Small intestine (tissue), 7 donors: Measurements from ENCODE around the gene LIMK1. TPM values are rescaled to one million over a fixed set of nuclear protein-coding genes. Genes with fewer than 3 reads are reported as not detected.

ENCODE experiments used
- DNase-seq, 2 donors: peaks; one replicate each; pipeline versions ENCODE4 v3.0.0 to v3.0.0-alpha.2; 2013
- FAIRE-seq: peaks from 2 replicates; lab custom pipeline; 2012; peaks lifted over from hg19 to GRCh38; lab: Jason Lieb, UNC
- H3K27ac ChIP-seq, 3 donors: one replicate each; pipeline ENCODE4 v1.5.1; 2013; ENCODE audit warnings: low read length in 2 of 3, mild to moderate bottlenecking in 2 of 3, control low read depth in 1 of 3, inconsistent platforms in 1 of 3, low read depth in 1 of 3, moderate library complexity in 1 of 3
- H3K27me3 ChIP-seq, 3 donors: one replicate each; pipeline ENCODE4 v1.6.1; 2013; ENCODE audit warnings: low read length in 3 of 3, inconsistent platforms in 1 of 3; ENCODE audit not compliant: control insufficient read depth in 3 of 3, insufficient read depth in 3 of 3
- H3K36me3 ChIP-seq, 3 donors: one replicate each; pipeline ENCODE4 v1.6.1; 2013; ENCODE audit warnings: low read length in 3 of 3, inconsistent platforms in 1 of 3, low read depth in 1 of 3, mild to moderate bottlenecking in 1 of 3, moderate library complexity in 1 of 3; ENCODE audit not compliant: control insufficient read depth in 3 of 3, insufficient read depth in 2 of 3
- H3K4me1 ChIP-seq, 3 donors: one replicate each; pipeline ENCODE4 v1.6.1; 2013; ENCODE audit warnings: low read length in 2 of 3, inconsistent platforms in 1 of 3, low read depth in 1 of 3, mild to moderate bottlenecking in 1 of 3, moderate library complexity in 1 of 3; ENCODE audit not compliant: control insufficient read depth in 3 of 3, insufficient read depth in 2 of 3
- H3K4me3 ChIP-seq, 3 donors: one replicate each; pipeline ENCODE4 v1.5.1; 2013; ENCODE audit warnings: low read length in 3 of 3, control low read depth in 1 of 3, inconsistent platforms in 1 of 3, low read depth in 1 of 3, mild to moderate bottlenecking in 1 of 3, moderate library complexity in 1 of 3
- H3K9me3 ChIP-seq, 2 donors: one replicate each; pipeline ENCODE4 v1.6.1; 2013; ENCODE audit warnings: low read depth in 1 of 2, low read length in 1 of 2; ENCODE audit not compliant: control insufficient read depth in 2 of 2, insufficient read depth in 1 of 2
- WGBS, 3 donors: extraction: QIAGEN DNeasy Blood & Tissue Kit; methylation state at CpG; one replicate each; pipeline ENCODE4 v1.1.7; 2013; 5-methylcytosine and 5-hydroxymethylcytosine counted together
- polyA plus RNA-seq, 4 donors: library from polyadenylated mRNA; stranded (reverse) in 3 of 4; unstranded in 1 of 4; fragments of 200-250 nt in 3 of 4; fragments of 120-200 nt in 1 of 4; gene quantifications; one replicate each; pipeline versions ENCODE4 v1.2.1 to v1.2.3, GENCODE V29; 2013
- donor health status: healthy with polysubstance abuse.
- donor health status: control.
- donor health status: control.
- donor health status: Bipolar disorder and iron deficiency.
- donor health status: healthy.

LIMK1 gene
- polyA plus RNA-seq, 4 donors: 2.0 to 8.7 (median 7.0) TPM

- Histone ChIP-seq H3K36me3 (peaks cover 0 to 32% (median 3%) of the 10 kb centered on the region in 3 donors), H3K9me3 (peaks cover 0 to 6% of the 10 kb centered on the region in 2 donors), H3K4me3 (peak overlapping the region; percentile 14 to 43 (median 33)), H3K27me3 (no peaks in the 10 kb centered on the region), H3K4me1 (peaks cover 0 to 9% (median 0%) of the 10 kb centered on the region in 3 donors), H3K27ac (peak overlapping the region; percentile 48 to 85 (median 66))
- FAIRE-seq (no peak), DNase-seq (peak; percentile 43 to 51)
- 22 to 63% (median 44%) methylated on average over 31 to 32 of the region's 32 CpGs for WGBS, 3 donors
These were observed 10.9 kb downstream of the LIMK1 start for GRCh38 chr7:74094224-74095101.

- H3K36me3 ChIP-seq: peaks cover 0 to 34% (median 3%) of the 10 kb centered on the region in 3 donors
- H3K27me3 ChIP-seq: no peaks in the 10 kb centered on the region
- DNase-seq: no peak
- FAIRE-seq: no peak
- peaks cover 0 to 9% (median 0%) of the 10 kb centered on the region in 3 donors for H3K4me1 ChIP-seq
- peak overlapping the region in 2 of 3 donors; percentile 66 to 85 for H3K27ac ChIP-seq
- H3K9me3 ChIP-seq: peaks cover 0 to 6% of the 10 kb centered on the region in 2 donors
- peak overlapping the region in 2 of 3 donors; percentile 33 to 43 for H3K4me3 ChIP-seq
- WGBS, 3 donors: 95 to 96% (median 96%) methylated on average over 6 of the region's 6 CpGs
These were observed 11.5 kb downstream of the LIMK1 start for GRCh38 chr7:74095135-74095534.

- H3K4me3 ChIP-seq: no peak overlapping the region
- DNase-seq (no peak), FAIRE-seq (no peak)
- H3K27ac ChIP-seq: peak overlapping the region in 1 of 3 donors; percentile 37
- no peaks in the 10 kb centered on the region for H3K27me3 ChIP-seq
- H3K4me1 ChIP-seq: peaks cover 0 to 7% (median 0%) of the 10 kb centered on the region in 3 donors
- WGBS, 3 donors: 74 to 91% (median 88%) methylated on average over 11 of the region's 11 CpGs
- peaks cover 3 to 30% (median 4%) of the 10 kb centered on the region in 3 donors for H3K36me3 ChIP-seq
- H3K9me3 ChIP-seq: peaks cover 0 to 6% of the 10 kb centered on the region in 2 donors
These were observed 14.5 kb downstream of the LIMK1 start for GRCh38 chr7:74097937-74098614.

- DNase-seq (no peak), FAIRE-seq (no peak)
- no peaks in the 10 kb centered on the region for H3K27me3 ChIP-seq
- WGBS, 3 donors: 98 to 99% (median 98%) methylated on average over 17 of the region's 17 CpGs
- peaks cover 3 to 35% (median 4%) of the 10 kb centered on the region in 3 donors for H3K36me3 ChIP-seq
- peaks cover 0 to 6% of the 10 kb centered on the region in 2 donors for H3K9me3 ChIP-seq
- peaks cover 0 to 6% (median 0%) of the 10 kb centered on the region in 3 donors for H3K4me1 ChIP-seq
- peak overlapping the region in 1 of 3 donors; percentile 68 for H3K27ac ChIP-seq
- H3K4me3 ChIP-seq: no peak overlapping the region
These were observed 15.4 kb downstream of the LIMK1 start for GRCh38 chr7:74099031-74099430.

- H3K9me3 ChIP-seq: peaks cover 0 to 6% of the 10 kb centered on the region in 2 donors
- no peaks in the 10 kb centered on the region for H3K4me1 ChIP-seq
- FAIRE-seq (no peak), DNase-seq (no peak)
- H3K27me3 ChIP-seq: no peaks in the 10 kb centered on the region
- no peak overlapping the region for H3K4me3 ChIP-seq
- H3K27ac ChIP-seq: peak overlapping the region in 1 of 3 donors; percentile 56
- H3K36me3 ChIP-seq: peaks cover 3 to 49% (median 10%) of the 10 kb centered on the region in 3 donors
- WGBS, 3 donors: 68 to 85% (median 79%) methylated on average over 8 of the region's 8 CpGs
These were observed 17.6 kb downstream of the LIMK1 start for GRCh38 chr7:74101061-74101681.

GRCh38 chr7:74103219-74103772 lies 19.7 kb downstream of the LIMK1 start:
- no peak overlapping the region for H3K27ac ChIP-seq
- H3K36me3 ChIP-seq: peaks cover 0 to 50% (median 11%) of the 10 kb centered on the region in 3 donors
- H3K4me3 ChIP-seq: no peak overlapping the region
- WGBS, 3 donors: 95 to 98% (median 97%) methylated on average over 6 of the region's 6 CpGs
- no peaks in the 10 kb centered on the region for H3K4me1 ChIP-seq
- no peaks in the 10 kb centered on the region for H3K27me3 ChIP-seq
- H3K9me3 ChIP-seq: no peaks in the 10 kb centered on the region
- FAIRE-seq (no peak), DNase-seq (no peak)

GRCh38 chr7:74104702-74105101 lies 21.1 kb downstream of the LIMK1 start:
- FAIRE-seq (no peak), DNase-seq (no peak)
- H3K9me3 ChIP-seq: no peaks in the 10 kb centered on the region
- 84 to 95% (median 93%) methylated on average over 8 of the region's 8 CpGs for WGBS, 3 donors
- no peak overlapping the region for H3K4me3 ChIP-seq
- no peaks in the 10 kb centered on the region for H3K27me3 ChIP-seq
- no peaks in the 10 kb centered on the region for H3K4me1 ChIP-seq
- peaks cover 0 to 56% (median 14%) of the 10 kb centered on the region in 3 donors for H3K36me3 ChIP-seq
- no peak overlapping the region for H3K27ac ChIP-seq
